A549 (cell line): ENCODE results near the gene RBBP7.

Experiments used
- CBX2 ChIP-seq: fragments of 200-600 bp; sonication (generic); IDR thresholded peaks from 2 replicates; pipeline ENCODE4 v1.6.1; 2016; ENCODE audit warnings: low read depth, mild to moderate bottlenecking, borderline replicate concordance
- CBX8 ChIP-seq: fragments of 200-600 bp; sonication (generic); IDR thresholded peaks from 2 replicates; pipeline ENCODE4 v1.6.1; 2016
- JUN ChIP-seq, 2 experiments: fragments of >200 bp; sonication (Bioruptor Twin); formaldehyde crosslinking; IDR thresholded peaks; 2 replicates in 1 of 2; 3 replicates in 1 of 2; pipeline ENCODE4 v1.6.1; 2016 to 2017
- POLR2A ChIP-seq: IDR thresholded peaks from 2 replicates; pipeline ENCODE4 v1.6.1; 2012; ENCODE audit warnings: mild to moderate bottlenecking, low read length
- TF ChIP-seq, protein P1 (sequence below): fragments of 200-600 bp; sonication (generic); IDR thresholded peaks from 2 replicates; pipeline ENCODE4 v1.6.1; 2016; ENCODE audit warnings: antibody characterized with exemption, mild to moderate bottlenecking, moderate library complexity
- TF ChIP-seq, protein P2 (sequence below): fragments of >200 bp; sonication (Bioruptor Twin); formaldehyde crosslinking; IDR thresholded peaks from 3 replicates; pipeline ENCODE4 v1.5.1; 2016

DNA sequence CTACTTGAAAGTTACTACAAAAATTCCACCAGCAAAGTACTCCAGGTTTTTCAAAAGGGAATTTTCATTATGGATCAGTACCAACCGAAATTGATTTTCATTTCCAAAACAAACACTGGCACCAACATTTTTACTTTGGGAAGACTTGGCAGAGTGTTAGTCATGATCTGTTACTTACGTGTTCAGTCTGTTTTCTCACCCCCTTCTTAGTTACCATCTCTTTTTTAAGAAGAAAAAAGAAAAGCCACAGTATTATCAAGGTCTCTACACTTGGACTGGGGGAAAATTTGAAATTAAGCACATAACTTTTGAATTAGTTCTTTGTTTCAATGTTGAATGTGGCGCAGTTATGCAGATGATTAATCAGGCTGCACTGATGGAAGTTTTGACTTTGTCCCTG, 27.5 kb downstream of the RBBP7 start:
- TF ChIP-seq CBX2 (no peak), POLR2A (no peak), CBX8 (no peak), JUN (IDR thresholded peaks at IDR 0.05) (no peak)
- TF ChIP-seq, protein P1, sequence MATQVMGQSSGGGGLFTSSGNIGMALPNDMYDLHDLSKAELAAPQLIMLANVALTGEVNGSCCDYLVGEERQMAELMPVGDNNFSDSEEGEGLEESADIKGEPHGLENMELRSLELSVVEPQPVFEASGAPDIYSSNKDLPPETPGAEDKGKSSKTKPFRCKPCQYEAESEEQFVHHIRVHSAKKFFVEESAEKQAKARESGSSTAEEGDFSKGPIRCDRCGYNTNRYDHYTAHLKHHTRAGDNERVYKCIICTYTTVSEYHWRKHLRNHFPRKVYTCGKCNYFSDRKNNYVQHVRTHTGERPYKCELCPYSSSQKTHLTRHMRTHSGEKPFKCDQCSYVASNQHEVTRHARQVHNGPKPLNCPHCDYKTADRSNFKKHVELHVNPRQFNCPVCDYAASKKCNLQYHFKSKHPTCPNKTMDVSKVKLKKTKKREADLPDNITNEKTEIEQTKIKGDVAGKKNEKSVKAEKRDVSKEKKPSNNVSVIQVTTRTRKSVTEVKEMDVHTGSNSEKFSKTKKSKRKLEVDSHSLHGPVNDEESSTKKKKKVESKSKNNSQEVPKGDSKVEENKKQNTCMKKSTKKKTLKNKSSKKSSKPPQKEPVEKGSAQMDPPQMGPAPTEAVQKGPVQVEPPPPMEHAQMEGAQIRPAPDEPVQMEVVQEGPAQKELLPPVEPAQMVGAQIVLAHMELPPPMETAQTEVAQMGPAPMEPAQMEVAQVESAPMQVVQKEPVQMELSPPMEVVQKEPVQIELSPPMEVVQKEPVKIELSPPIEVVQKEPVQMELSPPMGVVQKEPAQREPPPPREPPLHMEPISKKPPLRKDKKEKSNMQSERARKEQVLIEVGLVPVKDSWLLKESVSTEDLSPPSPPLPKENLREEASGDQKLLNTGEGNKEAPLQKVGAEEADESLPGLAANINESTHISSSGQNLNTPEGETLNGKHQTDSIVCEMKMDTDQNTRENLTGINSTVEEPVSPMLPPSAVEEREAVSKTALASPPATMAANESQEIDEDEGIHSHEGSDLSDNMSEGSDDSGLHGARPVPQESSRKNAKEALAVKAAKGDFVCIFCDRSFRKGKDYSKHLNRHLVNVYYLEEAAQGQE = no peak
- TF ChIP-seq, protein P2, sequence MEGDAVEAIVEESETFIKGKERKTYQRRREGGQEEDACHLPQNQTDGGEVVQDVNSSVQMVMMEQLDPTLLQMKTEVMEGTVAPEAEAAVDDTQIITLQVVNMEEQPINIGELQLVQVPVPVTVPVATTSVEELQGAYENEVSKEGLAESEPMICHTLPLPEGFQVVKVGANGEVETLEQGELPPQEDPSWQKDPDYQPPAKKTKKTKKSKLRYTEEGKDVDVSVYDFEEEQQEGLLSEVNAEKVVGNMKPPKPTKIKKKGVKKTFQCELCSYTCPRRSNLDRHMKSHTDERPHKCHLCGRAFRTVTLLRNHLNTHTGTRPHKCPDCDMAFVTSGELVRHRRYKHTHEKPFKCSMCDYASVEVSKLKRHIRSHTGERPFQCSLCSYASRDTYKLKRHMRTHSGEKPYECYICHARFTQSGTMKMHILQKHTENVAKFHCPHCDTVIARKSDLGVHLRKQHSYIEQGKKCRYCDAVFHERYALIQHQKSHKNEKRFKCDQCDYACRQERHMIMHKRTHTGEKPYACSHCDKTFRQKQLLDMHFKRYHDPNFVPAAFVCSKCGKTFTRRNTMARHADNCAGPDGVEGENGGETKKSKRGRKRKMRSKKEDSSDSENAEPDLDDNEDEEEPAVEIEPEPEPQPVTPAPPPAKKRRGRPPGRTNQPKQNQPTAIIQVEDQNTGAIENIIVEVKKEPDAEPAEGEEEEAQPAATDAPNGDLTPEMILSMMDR = no peak
